HG03378 (cell line): ENCODE results near the gene BTF3L4.
"Not testable (repeated sequence)": the region's sequence is repeated elsewhere in the genome, so short reads cannot be mapped to it uniquely, and the experiment has no call there.

Experiments
- ATAC-seq: cut with Tn5 transposase; IDR thresholded peaks from one replicate; pipeline ENCODE4 v1.9.1; 2021; ENCODE audit warnings: mild to moderate bottlenecking, moderate library complexity; ENCODE audit not compliant: unreplicated experiment

Gene BTF3L4

GRCh38 chr1:52056163-52056936 is at the start of gene BTF3L4:
TSS of gene BTF3L4 (plus strand) at chr1:52056295. CDS start at chr1:52059848, 3,553 bp downstream.
- ATAC-seq: peak; percentile 78

- no peak for ATAC-seq
Observed at GRCh38 chr1:52007215-52008002, 48.7 kb upstream of the BTF3L4 start.

GRCh38 chr1:52008071-52008809 is 47.9 kb upstream of the BTF3L4 start:
- ATAC-seq: no peak

- no peak for ATAC-seq
Observed at GRCh38 chr1:52022133-52022532, 34.0 kb upstream of the BTF3L4 start.

- no peak for ATAC-seq
Observed at GRCh38 chr1:52026278-52026677, 29.8 kb upstream of the BTF3L4 start.

- no peak for ATAC-seq
Observed at GRCh38 chr1:52028328-52028727, 27.8 kb upstream of the BTF3L4 start.

GRCh38 chr1:52028839-52029238 is 27.3 kb upstream of the BTF3L4 start:
- not testable (repeated sequence) for ATAC-seq

GRCh38 chr1:52032124-52032784 is 23.8 kb upstream of the BTF3L4 start:
- ATAC-seq: no peak

GRCh38 chr1:52032785-52033131 is 23.3 kb upstream of the BTF3L4 start:
- no peak for ATAC-seq

- peak; percentile 80 for ATAC-seq
Observed at GRCh38 chr1:52033190-52034049, 22.7 kb upstream of the BTF3L4 start, which contains the start of gene KTI12. TSS of gene KTI12 (minus strand) at chr1:52033810. CDS start at chr1:52033761, 49 bp downstream.

GRCh38 chr1:52034050-52034384 is 22.1 kb upstream of the BTF3L4 start:
- no peak for ATAC-seq

- no peak for ATAC-seq
Observed at GRCh38 chr1:52037402-52037814, 18.7 kb upstream of the BTF3L4 start.

- ATAC-seq: no peak
Observed at GRCh38 chr1:52037909-52038308, 18.2 kb upstream of the BTF3L4 start.

GRCh38 chr1:52041551-52042185 is 14.4 kb upstream of the BTF3L4 start:
- no peak for ATAC-seq

GRCh38 chr1:52045236-52045635 is 10.9 kb upstream of the BTF3L4 start:
- no peak for ATAC-seq

- not testable (repeated sequence) for ATAC-seq
Observed at GRCh38 chr1:52045666-52046195, 10.4 kb upstream of the BTF3L4 start.

GRCh38 chr1:52049337-52049736 is 6.8 kb upstream of the BTF3L4 start:
- ATAC-seq: not testable (repeated sequence)

GRCh38 chr1:52053862-52054261 is 2.2 kb upstream of the BTF3L4 start:
- ATAC-seq: no peak

GRCh38 chr1:52054496-52055065 is 1.5 kb upstream of the BTF3L4 start:
- ATAC-seq: no peak
